ENCODE results near the gene PEDS1. TPM values are rescaled to one million over a fixed set of nuclear protein-coding genes. Genes with fewer than 3 reads are reported as not detected.
"Not testable (repeated sequence)": the region's sequence is repeated elsewhere in the genome, so short reads cannot be mapped to it uniquely, and the experiment has no call there.

Gene PEDS1
- total RNA-seq, 2 experiments from 2014 or later: 28.7 to 30.2 TPM

GRCh38 chr20:50141018-50141675 is 12.4 kb downstream of the PEDS1 start:
- H3K4me1 Mint-ChIP-seq (ENCODE audit: low read depth): peaks cover 21% of the 10 kb centered on the region
- no peak for ATAC-seq
- no peaks in the 10 kb centered on the region for H3K27me3 Mint-ChIP-seq (ENCODE audit: low read depth)
- H3K36me3 Mint-ChIP-seq (ENCODE audit: low read depth): peaks cover 40% of the 10 kb centered on the region
- POLR2A ChIA-PET: interaction anchor here (1.0 to 1.3 kb wide), 2 partner anchors 13 to 57 kb away, joined by 3 to 4 read pairs; partner anchors contain the start of gene PEDS1
- H3K27ac Mint-ChIP-seq: no peak overlapping the region
- H3K9me3 Mint-ChIP-seq (ENCODE audit: insufficient read depth): no peaks in the 10 kb centered on the region
- CTCF ChIA-PET: interaction anchor here (1.2 to 1.9 kb wide), 3 partner anchors 18 to 28 kb away, joined by 3 to 4 read pairs (median 3); no protein-coding TSS in a partner anchor
- DNase-seq: no peak
- no peak overlapping the region for H3K4me3 Mint-ChIP-seq

DNA sequence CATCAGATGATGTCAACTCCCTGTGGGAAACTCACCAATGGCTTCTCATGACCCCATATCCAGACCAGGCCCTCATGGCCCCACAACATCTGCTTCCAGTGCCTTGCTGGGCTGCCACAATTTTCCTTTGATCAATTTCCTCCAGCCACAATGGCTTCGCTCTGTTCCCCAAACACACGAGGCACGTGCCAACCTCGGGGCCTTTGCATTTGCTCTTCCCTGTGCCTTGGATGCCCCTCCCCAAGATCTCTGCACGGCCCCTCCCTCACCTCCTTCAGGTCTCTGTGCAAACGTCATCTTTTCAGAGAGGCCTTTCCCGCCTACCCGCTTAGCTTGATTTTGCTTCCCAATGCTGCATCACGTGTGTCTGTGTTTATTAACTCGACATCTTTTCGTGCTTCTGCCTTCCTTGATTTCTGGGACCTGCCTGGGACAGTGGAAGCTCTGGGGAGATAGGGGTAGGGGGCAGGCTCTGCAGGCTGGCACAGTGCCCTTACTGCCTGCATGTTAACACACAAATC is 13.1 kb downstream of the PEDS1 start:
- Mint-ChIP-seq H3K4me1 (ENCODE audit: low read depth) (peaks cover 16% of the 10 kb centered on the region), H3K9me3 (ENCODE audit: insufficient read depth) (no peaks in the 10 kb centered on the region), H3K27ac (no peak overlapping the region), H3K4me3 (no peak overlapping the region), H3K27me3 (ENCODE audit: low read depth) (no peaks in the 10 kb centered on the region), H3K36me3 (ENCODE audit: low read depth) (peaks cover 41% of the 10 kb centered on the region)
- ChIA-PET POLR2A (interaction anchor here (1.3 kb wide), 1 partner anchor 13 kb away, joined by 3 read pairs; the partner anchor contains the start of gene PEDS1), CTCF (interaction anchor here (1.0 to 1.9 kb wide), 6 partner anchors 12 to 69 kb away, joined by 3 to 7 read pairs (median 3); no protein-coding TSS in a partner anchor)
- DNase-seq: no peak
- ATAC-seq: no peak

DNA sequence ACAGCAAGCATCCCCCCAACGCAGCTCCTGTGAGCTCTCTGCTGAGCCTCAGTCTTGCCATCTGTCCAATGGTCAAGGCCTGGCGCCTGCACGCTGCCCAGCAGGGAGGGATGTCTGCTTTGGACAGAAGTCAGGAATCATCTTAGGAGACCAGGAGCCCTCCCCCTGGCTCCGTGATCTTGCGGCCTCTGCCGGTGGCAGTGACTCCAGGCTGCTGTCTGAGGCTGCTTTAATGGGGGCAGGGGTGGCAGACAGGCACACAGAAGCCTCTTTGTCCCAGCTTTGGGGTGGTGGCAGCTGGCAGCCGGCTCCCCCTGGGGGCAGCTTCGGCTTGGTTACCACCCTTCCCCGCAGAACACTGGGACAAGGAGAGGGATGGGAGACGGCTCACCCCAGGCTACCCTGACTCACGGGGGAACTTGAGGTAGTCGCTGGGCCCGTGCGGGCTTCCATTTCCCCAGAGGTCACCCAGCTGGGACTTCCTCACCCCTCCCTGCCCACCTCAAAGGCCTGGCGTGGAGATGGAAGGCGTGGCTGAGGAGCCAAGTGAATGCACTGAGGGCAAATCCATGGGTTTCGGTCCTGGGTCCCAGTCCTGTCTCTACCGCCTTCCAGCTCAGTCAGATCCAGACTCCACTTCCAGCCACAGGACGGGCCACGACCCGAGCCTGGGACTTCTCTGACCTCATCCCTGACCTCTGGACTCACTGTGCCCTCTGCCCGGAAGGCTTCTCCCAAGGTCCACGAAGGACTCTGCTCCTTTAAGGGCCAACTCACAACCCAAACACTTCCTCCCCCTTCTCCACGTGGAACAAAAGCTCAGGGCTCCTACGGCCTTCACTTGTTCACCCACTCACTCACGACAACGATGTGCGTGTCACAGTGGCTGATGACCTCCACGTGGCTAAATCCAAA is 14.8 kb downstream of the PEDS1 start:
- POLR2A ChIA-PET: no interaction called here
- Mint-ChIP-seq H3K4me1 (ENCODE audit: low read depth) (peaks cover 16% of the 10 kb centered on the region), H3K4me3 (no peak overlapping the region), H3K27ac (no peak overlapping the region), H3K9me3 (ENCODE audit: insufficient read depth) (no peaks in the 10 kb centered on the region), H3K27me3 (ENCODE audit: low read depth) (no peaks in the 10 kb centered on the region), H3K36me3 (ENCODE audit: low read depth) (peaks cover 42% of the 10 kb centered on the region)
- no peak for ATAC-seq
- CTCF ChIA-PET: interaction anchor here (1.3 to 1.6 kb wide), 4 partner anchors 14 to 67 kb away, joined by 3 to 7 read pairs (median 4); no protein-coding TSS in a partner anchor
- DNase-seq: no peak

GRCh38 chr20:50138120-50138478 is 15.4 kb downstream of the PEDS1 start:
- Mint-ChIP-seq H3K4me3 (no peak overlapping the region), H3K27me3 (ENCODE audit: low read depth) (no peaks in the 10 kb centered on the region), H3K36me3 (ENCODE audit: low read depth) (peaks cover 41% of the 10 kb centered on the region), H3K27ac (no peak overlapping the region), H3K4me1 (ENCODE audit: low read depth) (peaks cover 12% of the 10 kb centered on the region), H3K9me3 (ENCODE audit: insufficient read depth) (no peaks in the 10 kb centered on the region)
- ChIA-PET POLR2A (no interaction called here), CTCF (interaction anchor here (1.4 kb wide), 1 partner anchor 17 kb away, joined by 4 read pairs; no protein-coding TSS in a partner anchor)
- DNase-seq (no peak), ATAC-seq (no peak)

GRCh38 chr20:50137702-50138101 is 15.8 kb downstream of the PEDS1 start:
- CTCF ChIA-PET: interaction anchor here (1.4 kb wide), 1 partner anchor 17 kb away, joined by 4 read pairs; no protein-coding TSS in a partner anchor
- DNase-seq; H3K4me1 Mint-ChIP-seq (ENCODE audit: low read depth); ATAC-seq; H3K9me3 Mint-ChIP-seq (ENCODE audit: insufficient read depth); H3K27me3 Mint-ChIP-seq (ENCODE audit: low read depth); H3K27ac Mint-ChIP-seq; POLR2A ChIA-PET; H3K4me3 Mint-ChIP-seq: not testable (repeated sequence)
- peaks cover 37% of the 10 kb centered on the region for H3K36me3 Mint-ChIP-seq (ENCODE audit: low read depth)

DNA sequence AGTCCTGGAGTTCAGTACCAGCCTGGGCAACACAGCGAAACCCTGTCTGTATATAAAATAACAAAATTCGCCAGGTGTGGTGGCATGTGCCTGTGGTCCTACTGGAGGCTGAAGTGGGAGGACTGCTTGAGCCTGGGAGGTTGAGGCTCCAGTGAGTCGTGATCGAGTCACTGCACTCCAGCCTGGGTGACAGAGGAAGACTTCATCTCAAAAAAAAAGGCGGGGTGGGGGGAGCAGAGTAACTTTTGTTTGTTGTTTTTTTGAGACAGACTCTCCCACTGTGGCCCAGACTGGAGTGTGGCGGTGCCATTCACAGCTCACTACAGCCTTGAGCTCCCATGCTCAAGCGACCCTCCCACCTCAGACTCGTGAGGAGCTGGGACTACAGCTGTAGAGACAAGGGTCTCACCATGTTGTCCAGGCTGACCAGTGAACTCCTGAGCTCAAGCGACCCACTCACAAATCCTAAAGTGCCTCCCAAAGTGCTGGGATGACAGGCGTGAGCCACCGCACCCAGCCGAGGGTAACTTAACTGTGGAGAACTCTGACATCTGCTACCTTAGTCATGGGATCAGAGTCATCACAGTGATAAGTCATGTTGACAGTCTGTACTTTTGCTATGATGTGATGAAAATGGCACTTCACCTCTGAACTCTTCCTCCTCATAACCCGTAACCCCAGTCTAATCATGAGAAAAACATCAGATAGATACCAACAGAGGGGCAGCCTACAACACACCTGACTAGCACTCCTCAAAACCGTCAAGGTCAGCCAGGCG is 16.5 kb downstream of the PEDS1 start:
- Mint-ChIP-seq H3K4me3 (no peak overlapping the region), H3K9me3 (ENCODE audit: insufficient read depth) (no peaks in the 10 kb centered on the region), H3K4me1 (ENCODE audit: low read depth) (peaks cover 5% of the 10 kb centered on the region), H3K36me3 (ENCODE audit: low read depth) (peaks cover 33% of the 10 kb centered on the region), H3K27ac (no peak overlapping the region), H3K27me3 (ENCODE audit: low read depth) (no peaks in the 10 kb centered on the region)
- CTCF ChIA-PET: no interaction called here
- ATAC-seq (no peak), DNase-seq (no peak)
- POLR2A ChIA-PET: interaction anchor here (0.7 kb wide), 1 partner anchor 11 kb away, joined by 3 read pairs; no protein-coding TSS in a partner anchor

DNA sequence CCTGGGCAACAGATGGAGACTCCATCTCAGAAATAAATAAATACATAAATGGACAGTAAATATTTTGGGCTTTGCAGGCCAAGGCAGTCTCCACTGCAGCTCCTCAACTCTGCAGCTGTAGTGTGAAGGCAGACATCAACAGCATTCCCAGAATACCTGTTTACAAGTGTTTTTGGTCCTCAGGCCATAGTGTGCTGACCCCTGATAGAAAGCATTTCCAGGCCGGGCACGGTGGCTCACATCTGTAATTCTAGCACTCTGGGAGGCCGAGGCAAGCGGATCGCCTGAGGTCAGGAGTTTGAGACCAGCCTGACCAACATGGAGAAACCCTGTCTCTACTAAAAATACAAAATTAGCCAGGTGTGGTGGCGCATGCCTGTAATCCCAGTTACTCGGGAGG is 18.4 kb downstream of the PEDS1 start:
- H3K27me3 Mint-ChIP-seq (ENCODE audit: low read depth); DNase-seq; H3K4me1 Mint-ChIP-seq (ENCODE audit: low read depth); H3K27ac Mint-ChIP-seq; ATAC-seq; H3K9me3 Mint-ChIP-seq (ENCODE audit: insufficient read depth); H3K4me3 Mint-ChIP-seq: not testable (repeated sequence)
- peaks cover 35% of the 10 kb centered on the region for H3K36me3 Mint-ChIP-seq (ENCODE audit: low read depth)
- POLR2A ChIA-PET: interaction anchor here (0.7 kb wide), 1 partner anchor 8 kb away, joined by 3 read pairs; no protein-coding TSS in a partner anchor
- CTCF ChIA-PET: interaction anchor here (1.8 to 1.9 kb wide), 2 partner anchors 18 to 25 kb away, joined by 5 to 21 read pairs; partner anchors contain the start of gene PEDS1

DNA sequence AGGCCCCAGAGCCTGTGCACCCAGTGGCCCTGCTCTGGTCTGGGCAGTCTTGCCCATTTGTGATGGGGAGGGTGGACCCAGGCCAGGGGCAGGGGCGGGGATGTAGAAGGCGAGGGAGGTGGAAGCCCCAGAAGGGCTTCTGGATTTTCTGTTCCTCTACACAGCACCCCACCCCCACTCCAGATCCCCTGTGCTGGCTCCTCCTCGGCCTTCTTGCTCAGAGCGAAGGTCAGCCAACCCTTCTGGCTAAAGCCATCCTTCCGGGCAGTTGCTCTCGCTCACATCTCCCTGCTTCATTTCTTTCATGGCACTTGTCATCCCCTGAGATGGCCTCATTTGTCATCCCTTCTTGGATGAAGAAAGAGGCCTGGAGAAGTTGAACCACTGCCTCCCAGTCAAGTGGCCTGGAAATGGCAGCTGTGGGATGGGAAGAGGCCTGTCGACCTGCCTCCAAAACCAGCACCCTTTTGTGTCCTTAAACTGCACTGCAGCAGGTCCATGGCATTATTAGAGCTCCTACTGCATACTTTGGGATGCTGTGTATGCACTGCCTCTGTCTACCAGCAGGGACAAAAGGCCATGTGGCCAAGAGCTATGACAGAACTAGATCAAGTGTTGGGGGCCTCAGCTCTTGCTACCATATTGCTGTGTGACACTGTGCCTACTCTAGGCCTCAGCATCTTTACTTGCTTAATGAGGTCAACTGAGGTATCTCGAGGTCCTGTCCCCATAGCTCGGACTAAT is 19.9 kb downstream of the PEDS1 start:
- no peak overlapping the region for H3K27ac Mint-ChIP-seq

DNA sequence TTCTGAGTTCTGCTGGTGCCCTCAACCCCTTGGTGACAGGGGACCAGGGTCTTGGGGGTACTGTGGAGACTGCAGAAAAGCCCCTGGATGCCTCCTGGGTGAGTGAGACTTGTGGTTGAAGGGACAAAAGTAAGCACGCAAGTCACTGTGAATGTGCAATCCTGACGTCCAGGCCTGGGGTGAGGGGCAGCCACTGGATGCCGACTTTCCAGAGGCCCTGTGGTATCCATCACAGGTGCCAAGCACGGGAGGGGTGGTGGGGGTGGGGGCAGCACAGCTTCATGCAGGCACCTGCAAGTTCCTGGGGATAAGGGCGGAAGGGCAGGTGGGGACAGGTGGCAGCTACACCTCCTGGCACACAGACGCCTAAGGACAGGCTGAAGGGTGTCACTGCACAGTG is 20.5 kb downstream of the PEDS1 start:
- POLR2A ChIA-PET: interaction anchor here (1.2 kb wide), 1 partner anchor 15 kb away, joined by 3 read pairs; no protein-coding TSS in a partner anchor
- Mint-ChIP-seq H3K9me3 (ENCODE audit: insufficient read depth) (no peaks in the 10 kb centered on the region), H3K4me1 (ENCODE audit: low read depth) (no peaks in the 10 kb centered on the region), H3K36me3 (ENCODE audit: low read depth) (peaks cover 39% of the 10 kb centered on the region), H3K27me3 (ENCODE audit: low read depth) (no peaks in the 10 kb centered on the region), H3K27ac (no peak overlapping the region), H3K4me3 (no peak overlapping the region)
- CTCF ChIA-PET: interaction anchor here (1.6 to 2.1 kb wide), 2 partner anchors 17 to 33 kb away, joined by 3 to 11 read pairs; no protein-coding TSS in a partner anchor
- no peak for ATAC-seq
- no peak for DNase-seq

More for the DNA sequence above, 19.9 kb downstream of the PEDS1 start:
- Mint-ChIP-seq H3K9me3 (ENCODE audit: insufficient read depth) (no peaks in the 10 kb centered on the region), H3K4me1 (ENCODE audit: low read depth) (no peaks in the 10 kb centered on the region), H3K36me3 (ENCODE audit: low read depth) (peaks cover 36% of the 10 kb centered on the region), H3K4me3 (no peak overlapping the region), H3K27me3 (ENCODE audit: low read depth) (no peaks in the 10 kb centered on the region)
- ATAC-seq (no peak), DNase-seq (no peak)
- ChIA-PET POLR2A (interaction anchor here (1.1 to 1.2 kb wide), 2 partner anchors 14 to 20 kb away, joined by 3 read pairs; partner anchors contain the start of gene PEDS1), CTCF (interaction anchor here (0.6 to 2.1 kb wide), 11 partner anchors 9 to 155 kb away, joined by 3 to 21 read pairs (median 5); partner anchors contain the start of gene PEDS1)

DNA sequence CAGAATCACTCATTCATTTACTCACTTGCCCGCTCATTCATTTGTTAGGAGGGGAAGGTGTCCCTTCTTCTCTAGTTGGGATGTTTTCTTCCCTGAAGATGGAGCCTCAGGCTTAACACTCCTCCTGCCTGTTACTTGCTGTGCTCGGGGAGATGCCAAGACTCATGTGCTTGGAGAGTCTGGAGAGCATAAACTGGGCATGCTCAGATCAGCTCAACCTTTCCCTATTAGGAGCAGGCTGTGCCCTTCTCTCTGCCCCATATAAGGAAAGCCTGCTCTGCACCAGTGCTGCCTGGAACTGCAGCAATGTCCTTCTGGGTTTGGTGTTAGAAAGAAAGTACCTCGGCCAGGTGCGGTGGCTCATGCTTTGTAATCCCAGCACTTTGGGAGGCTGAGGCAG is 22.5 kb downstream of the PEDS1 start:
- peaks cover 6% of the 10 kb centered on the region for H3K4me1 Mint-ChIP-seq (ENCODE audit: low read depth)
- H3K4me3 Mint-ChIP-seq: no peak overlapping the region
- DNase-seq (no peak), ATAC-seq (no peak)
- ChIA-PET POLR2A (interaction anchor here (1.1 kb wide), 1 partner anchor 23 kb away, joined by 3 read pairs; no protein-coding TSS in a partner anchor), CTCF (no interaction called here)
- H3K36me3 Mint-ChIP-seq (ENCODE audit: low read depth): peaks cover 45% of the 10 kb centered on the region
- no peaks in the 10 kb centered on the region for H3K27me3 Mint-ChIP-seq (ENCODE audit: low read depth)
- no peak overlapping the region for H3K27ac Mint-ChIP-seq
- no peaks in the 10 kb centered on the region for H3K9me3 Mint-ChIP-seq (ENCODE audit: insufficient read depth)

All from activated CD8-positive, alpha-beta T cell treated with anti-CD3 and anti-CD28 coated beads, Interleukin-2, amount 10 ng/mL, durations not matched to agents 7 days and 5 days (primary cell).